Mesangial cell (primary cell): ENCODE data around the gene RUFY1. TPM values are rescaled to one million over a fixed set of nuclear protein-coding genes. Genes with fewer than 3 reads are reported as not detected.

Experiments used
- total RNA-seq: library from RNA; depleted of rRNA; stranded (reverse); fragments of >200 nt; gene quantifications from 2 replicates; pipeline ENCODE4 v1.2.3, GENCODE V29; 2015

Gene RUFY1
- total RNA-seq: 18.7 and 29.5 TPM in 2 replicates

GRCh38 chr5:179550511-179551342 is at the start of gene RUFY1:
RUFY1 (plus strand) TSS chr5:179550554; CDS start chr5:179550570, 16 bp downstream.

GRCh38 chr5:179623003-179623905 is 72.9 kb downstream of the RUFY1 start, which contains the start of gene HNRNPH1:
HNRNPH1 (minus strand) TSS chr5:179623671; CDS start chr5:179623133, 538 bp downstream.

Other genes starting within 250 kb of the RUFY1 start
- 3.1 and 4.7 TPM in 2 replicates for gene ADAMTS2, start 205.1 kb upstream of the RUFY1 start, total RNA-seq
- gene HNRNPH1, start 73.1 kb downstream of the RUFY1 start, total RNA-seq: 193 and 268 TPM in 2 replicates
- gene CBY3, start 130.5 kb downstream of the RUFY1 start, total RNA-seq: 0.81 TPM in 1 of 2 replicates, not detected in the other
- gene CANX, start 148.4 kb downstream of the RUFY1 start, total RNA-seq: 198 and 259 TPM in 2 replicates
- gene MAML1, start 182.3 kb downstream of the RUFY1 start, total RNA-seq: 16.6 and 27.1 TPM in 2 replicates
- 2.7 TPM in 1 of 2 replicates, not detected in the other for gene LTC4S, start 243.4 kb downstream of the RUFY1 start, total RNA-seq